ENCODE results near the gene PEPD.
A peak's percentile ranks its signal among the peaks of the same experiment; 100 is the strongest.

Gene PEPD

DNA sequence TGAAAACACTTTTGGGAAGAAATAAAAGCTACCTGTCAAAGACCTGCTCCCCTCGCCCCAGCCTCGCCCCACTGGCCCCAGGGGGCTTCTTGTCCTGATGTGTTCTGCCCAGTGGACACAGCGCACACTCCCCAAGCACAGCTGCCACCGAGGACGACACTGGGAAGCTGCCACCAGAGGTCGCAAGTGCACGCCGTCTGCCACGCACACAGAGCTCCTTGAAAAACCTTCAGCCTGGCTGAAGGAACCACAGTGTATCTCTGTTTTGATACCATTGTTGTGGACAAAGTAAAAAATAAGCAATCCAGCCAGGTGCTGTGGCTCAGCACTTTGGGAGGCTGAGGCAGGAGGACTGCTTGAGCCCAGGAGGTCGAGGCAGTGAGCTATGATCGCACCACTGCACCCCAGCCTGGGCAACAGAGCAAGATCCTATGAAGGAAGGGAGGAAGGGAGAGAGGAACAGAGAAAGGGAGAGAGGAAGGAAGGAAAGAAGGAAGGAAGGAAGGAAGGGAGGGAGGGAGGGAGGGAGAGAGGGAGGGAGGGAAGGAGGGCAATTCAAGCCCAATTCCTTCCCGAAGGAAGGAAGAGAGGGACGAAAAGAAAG is 90.8 kb downstream of the PEPD start:
- Histone ChIP-seq H3K79me2 (ENCODE audit: low read length) (no peaks in the 10 kb centered on the region), H3K9ac (ENCODE audit: low read length) (no peak overlapping the region), H3K4me2 (ENCODE audit: low read depth, low read length) (no peak overlapping the region), H3F3A (ENCODE audit: insufficient read depth, low read length) (no peaks in the 10 kb centered on the region), H3K27ac (ENCODE audit: low read length) (no peak overlapping the region), H2AFZ (ENCODE audit: low read length) (no peak overlapping the region), H3K4me3 (ENCODE audit: low read length) (no peak overlapping the region), H3K27me3 (replicated peaks; ENCODE audit: insufficient read depth, low read length) (no peaks in the 10 kb centered on the region), H3K36me3 (replicated peaks; ENCODE audit: insufficient read depth, low read length) (no peaks in the 10 kb centered on the region), H4K20me1 (ENCODE audit: insufficient read depth, low read length) (no peaks in the 10 kb centered on the region), H3K9me2 (replicated peaks; ENCODE audit: insufficient read depth, low read length) (no peaks in the 10 kb centered on the region), H3K9me3 (replicated peaks; ENCODE audit: insufficient read depth, low read length) (no peaks in the 10 kb centered on the region), H3K4me1 (ENCODE audit: low read length) (no peaks in the 10 kb centered on the region)
- peak; percentile 73 for DNase-seq
- TF ChIP-seq EZH2 (optimal IDR thresholded peaks at IDR 0.05; ENCODE audit: low read depth, low read length), result no peak
- TF ChIP-seq, protein P1, sequence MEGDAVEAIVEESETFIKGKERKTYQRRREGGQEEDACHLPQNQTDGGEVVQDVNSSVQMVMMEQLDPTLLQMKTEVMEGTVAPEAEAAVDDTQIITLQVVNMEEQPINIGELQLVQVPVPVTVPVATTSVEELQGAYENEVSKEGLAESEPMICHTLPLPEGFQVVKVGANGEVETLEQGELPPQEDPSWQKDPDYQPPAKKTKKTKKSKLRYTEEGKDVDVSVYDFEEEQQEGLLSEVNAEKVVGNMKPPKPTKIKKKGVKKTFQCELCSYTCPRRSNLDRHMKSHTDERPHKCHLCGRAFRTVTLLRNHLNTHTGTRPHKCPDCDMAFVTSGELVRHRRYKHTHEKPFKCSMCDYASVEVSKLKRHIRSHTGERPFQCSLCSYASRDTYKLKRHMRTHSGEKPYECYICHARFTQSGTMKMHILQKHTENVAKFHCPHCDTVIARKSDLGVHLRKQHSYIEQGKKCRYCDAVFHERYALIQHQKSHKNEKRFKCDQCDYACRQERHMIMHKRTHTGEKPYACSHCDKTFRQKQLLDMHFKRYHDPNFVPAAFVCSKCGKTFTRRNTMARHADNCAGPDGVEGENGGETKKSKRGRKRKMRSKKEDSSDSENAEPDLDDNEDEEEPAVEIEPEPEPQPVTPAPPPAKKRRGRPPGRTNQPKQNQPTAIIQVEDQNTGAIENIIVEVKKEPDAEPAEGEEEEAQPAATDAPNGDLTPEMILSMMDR (IDR thresholded peaks at IDR 0.05; ENCODE audit: low read length), result peak; percentile 87

GRCh38 chr19:33429891-33430673 is 91.5 kb downstream of the PEPD start:
- H3K4me2 ChIP-seq (ENCODE audit: low read depth, low read length), result no peak overlapping the region

DNA sequence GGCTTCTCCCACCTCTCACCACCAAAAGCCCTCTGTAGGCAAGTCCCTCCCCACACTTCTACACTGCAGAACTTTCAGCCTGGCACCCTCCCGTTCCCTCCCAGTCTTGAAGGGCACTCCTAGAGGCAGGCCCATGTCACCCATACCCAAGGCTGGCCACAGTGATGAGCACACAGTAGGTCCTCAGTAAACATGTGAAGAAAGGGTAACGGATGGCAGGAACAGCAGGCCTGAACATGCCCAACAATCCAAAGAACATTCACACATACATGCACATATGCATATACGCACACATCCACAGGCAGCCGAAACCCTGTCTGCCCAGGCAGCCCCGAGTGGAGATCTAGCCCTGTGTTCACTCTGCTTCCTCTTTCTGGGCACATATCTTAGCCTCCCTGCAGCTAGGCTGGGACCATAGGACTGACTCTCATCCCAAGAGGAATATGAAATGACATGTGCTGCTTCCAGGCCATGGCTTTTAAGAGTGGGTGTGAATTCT is 92.9 kb downstream of the PEPD start:
- Histone ChIP-seq H3K4me2 (ENCODE audit: low read depth, low read length) (no peak overlapping the region), H3F3A (ENCODE audit: insufficient read depth, low read length) (no peaks in the 10 kb centered on the region), H3K4me1 (ENCODE audit: low read length) (no peaks in the 10 kb centered on the region), H4K20me1 (ENCODE audit: insufficient read depth, low read length) (no peaks in the 10 kb centered on the region), H3K36me3 (replicated peaks; ENCODE audit: insufficient read depth, low read length) (no peaks in the 10 kb centered on the region), H2AFZ (ENCODE audit: low read length) (no peak overlapping the region), H3K27ac (ENCODE audit: low read length) (no peak overlapping the region), H3K79me2 (ENCODE audit: low read length) (no peaks in the 10 kb centered on the region), H3K9me2 (replicated peaks; ENCODE audit: insufficient read depth, low read length) (no peaks in the 10 kb centered on the region), H3K9me3 (replicated peaks; ENCODE audit: insufficient read depth, low read length) (no peaks in the 10 kb centered on the region), H3K4me3 (ENCODE audit: low read length) (no peak overlapping the region), H3K27me3 (replicated peaks; ENCODE audit: insufficient read depth, low read length) (no peaks in the 10 kb centered on the region), H3K9ac (ENCODE audit: low read length) (no peak overlapping the region)
- no peak for TF ChIP-seq EZH2phosphoT487 (IDR thresholded peaks at IDR 0.05; ENCODE audit: low read length)
- TF ChIP-seq, protein P1 (IDR thresholded peaks at IDR 0.05; ENCODE audit: low read length), result no peak
- no peak for TF ChIP-seq EZH2 (optimal IDR thresholded peaks at IDR 0.05; ENCODE audit: low read depth, low read length)
- DNase-seq, result no peak

More at GRCh38 chr19:33429891-33430673, 91.5 kb downstream of the PEPD start:
- Histone ChIP-seq H3K9ac (ENCODE audit: low read length) (no peak overlapping the region), H3K4me3 (ENCODE audit: low read length) (no peak overlapping the region), H3F3A (ENCODE audit: insufficient read depth, low read length) (no peaks in the 10 kb centered on the region), H3K4me1 (ENCODE audit: low read length) (no peaks in the 10 kb centered on the region), H2AFZ (ENCODE audit: low read length) (no peak overlapping the region), H4K20me1 (ENCODE audit: insufficient read depth, low read length) (no peaks in the 10 kb centered on the region), H3K79me2 (ENCODE audit: low read length) (no peaks in the 10 kb centered on the region), H3K36me3 (replicated peaks; ENCODE audit: insufficient read depth, low read length) (no peaks in the 10 kb centered on the region), H3K27ac (ENCODE audit: low read length) (no peak overlapping the region), H3K9me2 (replicated peaks; ENCODE audit: insufficient read depth, low read length) (no peaks in the 10 kb centered on the region), H3K27me3 (replicated peaks; ENCODE audit: insufficient read depth, low read length) (no peaks in the 10 kb centered on the region), H3K9me3 (replicated peaks; ENCODE audit: insufficient read depth, low read length) (no peaks in the 10 kb centered on the region)
- TF ChIP-seq, protein P1 (IDR thresholded peaks at IDR 0.05; ENCODE audit: low read length), result no peak
- TF ChIP-seq EZH2 (optimal IDR thresholded peaks at IDR 0.05; ENCODE audit: low read depth, low read length) (no peak), EZH2phosphoT487 (IDR thresholded peaks at IDR 0.05; ENCODE audit: low read length) (no peak)
- no peak for DNase-seq
